H1 (cell line): ENCODE measurements around the gene PAXX. TPM values are rescaled to one million over a fixed set of nuclear protein-coding genes. Genes with fewer than 3 reads are reported as not detected.

Experiments
- CTCF ChIA-PET: fragments of 300-600 bp; sonication (Branson Sonifier 250); formaldehyde crosslinking; loops from one replicate; lab custom pipeline; 2021; ENCODE audit not compliant: partially characterized antibody; lab: Charles Lee
- POLR2A ChIA-PET: fragments of 300-600 bp; sonication (Branson Sonifier 250); formaldehyde crosslinking; loops from one replicate; lab custom pipeline; 2021; ENCODE audit warnings: inconsistent platforms; ENCODE audit not compliant: partially characterized antibody; lab: Charles Lee
- DNase-seq, 2 experiments: peaks; one replicate each; pipeline versions ENCODE4 v3.0.0 to v3.0.0-alpha.2; 2010 to 2022; ENCODE audit warnings: low spot score in 2 of 2, low read depth in 1 of 2, mixed read lengths in 1 of 2
- FAIRE-seq: peaks from 2 replicates; lab custom pipeline; 2011; peaks lifted over from hg19 to GRCh38; lab: Jason Lieb, UNC
- H2AFZ ChIP-seq: 2 replicates; pipeline ENCODE4 v1.8.1; 2012; ENCODE audit warnings: low read length, inconsistent platforms
- H2AK5ac ChIP-seq: 2 replicates; pipeline ENCODE4 v1.6.1; 2013; ENCODE audit warnings: low read depth, low read length
- H2BK120ac ChIP-seq: replicated peaks from 2 replicates; pipeline ENCODE3; 2013; ENCODE audit warnings: low read depth, low read length, inconsistent platforms
- H2BK12ac ChIP-seq: 2 replicates; pipeline ENCODE4 v1.6.1; 2013; ENCODE audit warnings: low read depth, low read length
- H2BK15ac ChIP-seq: 2 replicates; pipeline ENCODE4 v1.6.1; 2013; ENCODE audit warnings: low read length
- H2BK20ac ChIP-seq: 2 replicates; pipeline ENCODE4 v1.6.1; 2013; ENCODE audit warnings: low read length
- H2BK5ac ChIP-seq: 2 replicates; pipeline ENCODE4 v1.6.1; 2013; ENCODE audit warnings: low read depth, low read length
- H3K14ac ChIP-seq: 2 replicates; pipeline ENCODE4 v1.6.1; 2013; ENCODE audit warnings: inconsistent platforms; ENCODE audit not compliant: insufficient read length
- H3K18ac ChIP-seq: 2 replicates; pipeline ENCODE4 v1.6.1; 2013; ENCODE audit warnings: low read length; ENCODE audit errors: extremely low read depth
- H3K23ac ChIP-seq: 2 replicates; pipeline ENCODE4 v1.6.1; 2013; ENCODE audit warnings: inconsistent platforms; ENCODE audit not compliant: insufficient read length
- H3K23me2 ChIP-seq: 2 replicates; pipeline ENCODE4 v1.6.1; 2013; ENCODE audit warnings: low read depth, low read length
- H3K27ac ChIP-seq: 2 replicates; pipeline ENCODE4 v1.6.1; 2011; ENCODE audit warnings: low read depth, low read length, inconsistent platforms
- H3K27me3 ChIP-seq, 4 experiments: replicated peaks in 1 of 4; 1 replicate in 1 of 4; 2 replicates in 3 of 4; pipeline versions ENCODE4 v1.6.1 to v1.8.1; 2011 to 2013; ENCODE audit warnings: low read length in 3 of 4, mild to moderate bottlenecking in 3 of 4, inconsistent platforms in 2 of 4, mixed read lengths in 2 of 4, moderate library complexity in 1 of 4; ENCODE audit not compliant: control insufficient read depth in 3 of 4, insufficient read depth in 3 of 4; ENCODE audit errors: extremely low read depth in 1 of 4
- H3K36me3 ChIP-seq, 4 experiments: 2 replicates each; pipeline versions ENCODE4 v1.6.1 to v1.8.1; 2011 to 2013; ENCODE audit warnings: mild to moderate bottlenecking in 4 of 4, low read length in 3 of 4, moderate library complexity in 2 of 4, control low read depth in 1 of 4, inconsistent platforms in 1 of 4; ENCODE audit not compliant: insufficient read depth in 4 of 4, control insufficient read depth in 2 of 4
- H3K4ac ChIP-seq: replicated peaks from 2 replicates; pipeline ENCODE3; 2013; ENCODE audit warnings: low read length, low read depth, mixed read lengths, inconsistent platforms; ENCODE audit not compliant: insufficient read length
- H3K4me1 ChIP-seq, 4 experiments: replicated peaks in 1 of 4; 1 replicate in 1 of 4; 2 replicates in 3 of 4; pipeline versions ENCODE4 v1.6.1 to v1.8.1; 2011 to 2013; ENCODE audit warnings: low read length in 3 of 4, inconsistent platforms in 2 of 4, mixed read lengths in 1 of 4; ENCODE audit not compliant: insufficient read depth in 4 of 4, control insufficient read depth in 3 of 4
- H3K4me2 ChIP-seq, 2 experiments: 2 replicates each; pipeline versions ENCODE4 v1.6.1 to v1.8.1; 2011 to 2013; ENCODE audit warnings: low read depth in 2 of 2, low read length in 2 of 2, control low read depth in 1 of 2, inconsistent platforms in 1 of 2, mild to moderate bottlenecking in 1 of 2; ENCODE audit not compliant: insufficient read depth in 1 of 2
- H3K4me3 ChIP-seq, 4 experiments: fragments of 200-600, 300-600 bp in 1 of 4; sonication (generic), shearing (Covaris generic), sonication (Bioruptor Twin) in 1 of 4; 2 replicates each; pipeline versions ENCODE4 v1.5.1 to v1.8.1; 2011 to 2016; ENCODE audit warnings: low read length in 4 of 4, low read depth in 3 of 4, control low read depth in 2 of 4, inconsistent platforms in 2 of 4, mild to moderate bottlenecking in 2 of 4, mixed read lengths in 1 of 4, moderate library complexity in 1 of 4; ENCODE audit not compliant: insufficient read depth in 2 of 4; ENCODE audit errors: extremely low read depth in 1 of 4
- H3K56ac ChIP-seq: replicated peaks from 2 replicates; pipeline ENCODE3; 2013; ENCODE audit warnings: low read depth, mild to moderate bottlenecking, mixed read lengths, low read length, inconsistent platforms; ENCODE audit not compliant: insufficient read length
- H3K79me1 ChIP-seq: 2 replicates; pipeline ENCODE4 v1.6.1; 2013; ENCODE audit warnings: low read depth, low read length, control low read depth
- H3K79me2 ChIP-seq, 2 experiments: 2 replicates each; pipeline versions ENCODE4 v1.6.1 to v1.8.1; 2012 to 2013; ENCODE audit warnings: low read length in 2 of 2, mild to moderate bottlenecking in 2 of 2, inconsistent platforms in 1 of 2; ENCODE audit not compliant: insufficient read depth in 2 of 2, control insufficient read depth in 1 of 2
- H3K9ac ChIP-seq, 4 experiments: replicated peaks in 1 of 4; 1 replicate in 1 of 4; 2 replicates in 3 of 4; pipeline versions ENCODE4 v1.6.1 to v1.8.1; 2011 to 2013; ENCODE audit warnings: low read depth in 3 of 4, low read length in 3 of 4, control low read depth in 2 of 4, mild to moderate bottlenecking in 2 of 4, moderate library complexity in 2 of 4, inconsistent platforms in 1 of 4; ENCODE audit errors: extremely low read depth in 1 of 4
- H3K9me3 ChIP-seq, 2 experiments: 2 replicates each; pipeline versions ENCODE4 v1.6.1 to v1.8.1; 2012 to 2013; ENCODE audit warnings: mild to moderate bottlenecking in 2 of 2, moderate library complexity in 2 of 2, control low read depth in 1 of 2, inconsistent platforms in 1 of 2, low read depth in 1 of 2, low read length in 1 of 2, mixed read lengths in 1 of 2; ENCODE audit not compliant: insufficient read depth in 2 of 2
- H4K20me1 ChIP-seq, 2 experiments: replicated peaks in 1 of 2; 2 replicates each; pipeline versions ENCODE3 to v1.8.1; 2011 to 2013; ENCODE audit warnings: inconsistent platforms in 2 of 2, low read length in 2 of 2, mild to moderate bottlenecking in 1 of 2; ENCODE audit not compliant: insufficient read depth in 2 of 2, control insufficient read depth in 1 of 2
- H4K5ac ChIP-seq: 2 replicates; pipeline ENCODE4 v1.6.1; 2013; ENCODE audit warnings: low read length, low read depth, mixed read lengths, inconsistent platforms; ENCODE audit not compliant: insufficient read length
- H4K8ac ChIP-seq: 2 replicates; pipeline ENCODE4 v1.8.0; 2013; ENCODE audit warnings: mild to moderate bottlenecking, moderate library complexity, low read length, inconsistent platforms; ENCODE audit not compliant: insufficient read depth; ENCODE audit errors: extremely low read depth
- H4K91ac ChIP-seq: replicated peaks from 2 replicates; pipeline ENCODE3; 2013; ENCODE audit warnings: low read length, mixed read lengths, inconsistent platforms; ENCODE audit not compliant: insufficient read length
- ASH2L ChIP-seq: fragments of 200-600, 300-600 bp; sonication (generic); IDR thresholded peaks from one replicate; pipeline ENCODE4 v1.7.1; 2017; ENCODE audit warnings: low read length
- ATF2 ChIP-seq: IDR thresholded peaks from 2 replicates; pipeline ENCODE4 v1.6.1; 2012; ENCODE audit warnings: low read length, inconsistent platforms
- BCL11A ChIP-seq, 2 experiments: IDR thresholded peaks; one replicate each; pipeline ENCODE4 v1.6.1; 2011; ENCODE audit warnings: low read depth in 2 of 2, low read length in 2 of 2, mild to moderate bottlenecking in 2 of 2
- GTF2F1 ChIP-seq: IDR thresholded peaks from 2 replicates; pipeline ENCODE4 v1.6.1; 2012; ENCODE audit warnings: low read depth, low read length, improper control_type of control experiment, borderline replicate concordance
- HDAC2 ChIP-seq, 2 experiments: fragments of 300-600 bp in 1 of 2; sonication (generic) in 1 of 2; IDR thresholded peaks; 2 replicates each; pipeline ENCODE4 v1.6.1; 2011 to 2012; ENCODE audit warnings: low read depth in 2 of 2, low read length in 2 of 2, mild to moderate bottlenecking in 2 of 2, moderate library complexity in 2 of 2, borderline replicate concordance in 1 of 2, inconsistent platforms in 1 of 2
- MAFK ChIP-seq: IDR thresholded peaks from 2 replicates; pipeline ENCODE4 v1.6.1; 2012; ENCODE audit warnings: low read depth, mild to moderate bottlenecking, improper control_type of control experiment, low read length
- RAD21 ChIP-seq, 2 experiments: IDR thresholded peaks in 1 of 2; conservative IDR thresholded peaks in 1 of 2; 2 replicates each; pipeline ENCODE4 v1.6.1; 2011; ENCODE audit warnings: low read depth in 2 of 2, low read length in 2 of 2, improper control_type of control experiment in 1 of 2, inconsistent platforms in 1 of 2, mild to moderate bottlenecking in 1 of 2, moderate library complexity in 1 of 2
- RBBP5 ChIP-seq: IDR thresholded peaks from 2 replicates; pipeline ENCODE4 v1.7.1; 2012; ENCODE audit warnings: low read depth, mild to moderate bottlenecking, inconsistent platforms, low read length, moderate library complexity, borderline replicate concordance
- SIX5 ChIP-seq: IDR thresholded peaks from 2 replicates; pipeline ENCODE4 v1.6.1; 2011; ENCODE audit warnings: mild to moderate bottlenecking, low read depth, low read length
- SP4 ChIP-seq: IDR thresholded peaks from 2 replicates; pipeline ENCODE4 v1.6.1; 2012; ENCODE audit warnings: low read length, inconsistent platforms
- TBP ChIP-seq: IDR thresholded peaks from 2 replicates; pipeline ENCODE4 v1.6.1; 2011; ENCODE audit warnings: low read depth, low read length, improper control_type of control experiment
- WGBS, 2 experiments: shearing (Covaris generic) in 1 of 2; methylation state at CpG; one replicate each; pipeline versions ENCODE4 v1.1.6 to v1.1.7; 2013 to 2015; ENCODE audit warnings: low lambda C conversion rate in 2 of 2, mixed read lengths in 2 of 2, inconsistent platforms in 1 of 2, low coverage in 1 of 2, missing lambda C conversion rate in 1 of 2; ENCODE audit not compliant: insufficient replicate concordance in 2 of 2, insufficient coverage in 1 of 2, insufficient read length in 1 of 2; ENCODE audit errors: extremely low coverage in 1 of 2, missing lambda C conversion rate in 1 of 2; 5-methylcytosine and 5-hydroxymethylcytosine counted together
- polyA plus RNA-seq, 7 experiments: library from polyadenylated mRNA; depleted of rRNA in 3 of 7; stranded (reverse) in 5 of 7; unstranded in 2 of 7; fragments of >200 nt in 5 of 7; fragments of 200-250 nt in 2 of 7; gene quantifications; 1 replicate in 5 of 7; 2 replicates in 1 of 7; 4 replicates in 1 of 7; pipeline versions ENCODE4 v1.2.1 to v1.2.3, GENCODE V29; 2011 to 2013; ENCODE audit warnings: missing spikeins in 2 of 7, mixed read lengths in 2 of 7
- total RNA-seq: library from RNA; stranded (reverse); fragmentation: NEBNext Ultra II Directional; extraction: Animal tissue kit (Norgen Biotek cat#: 25700); gene quantifications from 2 replicates; pipeline ENCODE4 v1.2.1, GENCODE V29; 2021

PAXX gene
- total and polyA plus RNA-seq, 2 of the 8 experiments (the other 6 are each of a cell fraction or from before 2014, with no cell fraction given), result 43.4 to 45.9 TPM

GRCh38 chr9:136969150-136969549 is 23.1 kb upstream of the PAXX start:
- Histone ChIP-seq H2BK5ac (no peak overlapping the region), H3K4me2 (no peak overlapping the region), H3K79me1 (no peaks in the 10 kb centered on the region), H2BK15ac (no peak overlapping the region), H3K23ac (no peak overlapping the region), H3K9ac (no peak overlapping the region), H3K23me2 (no peaks in the 10 kb centered on the region), H3K79me2 (no peaks in the 10 kb centered on the region), H3K4me3 (no peak overlapping the region), H3K27ac (no peak overlapping the region), H2BK12ac (0 out of 2 replicates have a peak overlapping the region, but pooled peaks have one; percentile 27), H3K9me3 (no peaks in the 10 kb centered on the region), H4K5ac (no peak overlapping the region), H3K18ac (no peak overlapping the region), H3K36me3 (no peaks in the 10 kb centered on the region), H4K8ac (no peak overlapping the region), H3K56ac (no peak overlapping the region), H4K91ac (peak overlapping the region; percentile 15), H2AFZ (no peak overlapping the region), H2AK5ac (no peak overlapping the region), H2BK120ac (no peak overlapping the region), H3K4ac (no peak overlapping the region), H2BK20ac (no peak overlapping the region), H3K14ac (no peak overlapping the region), H3K27me3 (no peaks in the 10 kb centered on the region), H4K20me1 (no peaks in the 10 kb centered on the region), H3K4me1 (peaks cover 0 to 7% (median 4%) of the 10 kb centered on the region in 4 experiments; a peak in 4 of 7 replicates)
- FAIRE-seq (no peak), DNase-seq (no peak)
- CTCF ChIA-PET, result interaction anchor here (1.0 to 9.4 kb wide), 7 partner anchors 7 to 318 kb away, joined by 3 to 38 read pairs (median 4); partner anchors contain the start of genes C8G and CLIC3
- POLR2A ChIA-PET, result no interaction called here
- WGBS, 2 experiments, result 87% methylated on average over 7 of the region's 17 CpGs; no CpG with 5 or more reads in 1 of the 2 experiments
- TF ChIP-seq SP4 (no peak), SIX5 (no peak), HDAC2 (IDR thresholded peaks at IDR 0.05; ENCODE audit: borderline replicate concordance in 1 of 2, low read depth in 2 of 2, low read length in 2 of 2) (no peak), ATF2 (no peak), GTF2F1 (no peak), BCL11A (IDR thresholded peaks at IDR 0.05; ENCODE audit: low read depth in 2 of 2, low read length in 2 of 2) (no peak), TBP (no peak), RAD21 (IDR thresholded peaks at IDR 0.05 in 1 of 2, conservative IDR thresholded peaks at IDR 0.05 in 1 of 2; ENCODE audit: low read depth in 2 of 2, low read length in 2 of 2) (no peak), RBBP5 (no peak), MAFK (no peak), ASH2L (no peak)
